GM12878 (cell line): ENCODE results near the gene DHRS12. TPM values are rescaled to one million over a fixed set of nuclear protein-coding genes. Genes with fewer than 3 reads are reported as not detected.

Experiments
- ATAC-seq: fragments of 200-7000 bp; cut with Tn5 transposase; 3 replicates; pipeline ENCODE4 v1.9.1; 2020; ENCODE audit warnings: mild to moderate bottlenecking, moderate library complexity
- BruUV-seq: library from RNA; stranded (reverse); fragments of 400-500 nt; replicated peaks from 2 replicates; lab custom pipeline; 2021; lab: Mats Ljungman, UMichigan
- CTCF ChIA-PET: fragments of 300-600 bp; sonication (Branson Sonifier 250); formaldehyde crosslinking; extraction: SDS; loops from one replicate; lab custom pipeline; 2021; ENCODE audit warnings: inconsistent platforms; lab: Yijun Ruan, JAX
- POLR2A ChIA-PET: fragments of 350-600 bp; formaldehyde crosslinking; extraction: SDS; loops from one replicate; lab custom pipeline; 2021; ENCODE audit warnings: inconsistent platforms; lab: Charles Lee
- RAD21 ChIA-PET: fragments of 300-600 bp; sonication (Branson Sonifier 250); formaldehyde crosslinking; loops from one replicate; lab custom pipeline; 2023; ENCODE audit warnings: antibody characterized with exemption; ENCODE audit not compliant: unreplicated experiment; lab: Charles Lee
- SMC1A ChIA-PET: fragments of 300-600 bp; sonication (Branson Sonifier 250); formaldehyde crosslinking; loops from one replicate; lab custom pipeline; 2023; ENCODE audit not compliant: unreplicated experiment, uncharacterized antibody; lab: Charles Lee
- DNase-seq: peaks from one replicate; pipeline ENCODE4 v3.0.0-alpha.2; 2011; ENCODE audit warnings: low read depth, low spot score
- FAIRE-seq: peaks from 3 replicates; lab custom pipeline; 2011; peaks lifted over from hg19 to GRCh38; lab: Jason Lieb, UNC
- H2AFZ ChIP-seq: 2 replicates; pipeline ENCODE4 v1.6.0; 2011; ENCODE audit warnings: low read depth, low read length, control low read depth; ENCODE audit not compliant: control insufficient read depth
- H3K27ac ChIP-seq: 2 replicates; pipeline ENCODE4 v1.5.1; 2011; ENCODE audit warnings: control low read depth; ENCODE audit not compliant: control insufficient read depth, insufficient read depth
- H3K27me3 ChIP-seq, 2 experiments: replicated peaks in 1 of 2; 2 replicates each; pipeline versions ENCODE4 v1.6.0 to v1.6.1; 2011; ENCODE audit warnings: low read length in 1 of 2; ENCODE audit not compliant: control insufficient read depth in 2 of 2, insufficient read depth in 2 of 2
- H3K36me3 ChIP-seq, 2 experiments: 2 replicates each; pipeline ENCODE4 v1.5.1; 2011; ENCODE audit warnings: low read length in 1 of 2; ENCODE audit not compliant: control insufficient read depth in 2 of 2, insufficient read depth in 2 of 2
- H3K4me1 ChIP-seq: 2 replicates; pipeline ENCODE4 v1.6.1; 2011; ENCODE audit warnings: mild to moderate bottlenecking, low read length, moderate library complexity, mixed read lengths; ENCODE audit not compliant: control insufficient read depth, insufficient read depth
- H3K4me2 ChIP-seq: 2 replicates; pipeline ENCODE4 v1.6.0; 2011; ENCODE audit warnings: control low read depth; ENCODE audit not compliant: control insufficient read depth, insufficient read depth
- H3K4me3 ChIP-seq: fragments of 200-600 bp; sonication (generic); 2 replicates; pipeline ENCODE4 v1.5.1; 2016
- H3K79me2 ChIP-seq: 2 replicates; pipeline ENCODE4 v1.6.0; 2011; ENCODE audit warnings: low read length; ENCODE audit not compliant: control insufficient read depth, insufficient read depth
- H3K9ac ChIP-seq: 2 replicates; pipeline ENCODE4 v1.8.0; 2011; ENCODE audit warnings: low read length, control low read depth, mixed read lengths; ENCODE audit not compliant: control insufficient read depth, insufficient read depth
- H3K9me3 ChIP-seq: replicated peaks from 3 replicates; pipeline ENCODE4 v1.5.1; 2011; ENCODE audit warnings: mild to moderate bottlenecking, low read length; ENCODE audit not compliant: control insufficient read depth, insufficient read depth
- H4K20me1 ChIP-seq: 2 replicates; pipeline ENCODE4 v1.6.0; 2011; ENCODE audit not compliant: control insufficient read depth, insufficient read depth
- CBX5 ChIP-seq: sonication (generic); IDR thresholded peaks from 2 replicates; pipeline ENCODE4 v1.6.1; 2016; ENCODE audit warnings: low read depth, moderate library complexity, mild to moderate bottlenecking, inconsistent platforms
- ETV6 ChIP-seq, 2 experiments: fragments of 450-650 bp in 1 of 2; IDR thresholded peaks in 1 of 2; conservative IDR thresholded peaks in 1 of 2; 2 replicates each; pipeline ENCODE4 v1.6.1; 2014; ENCODE audit warnings: antibody characterized with exemption in 1 of 2, borderline replicate concordance in 1 of 2, low read depth in 1 of 2, mild to moderate bottlenecking in 1 of 2, moderate library complexity in 1 of 2
- GABPA ChIP-seq: IDR thresholded peaks from 2 replicates; pipeline ENCODE4 v1.6.1; 2014; ENCODE audit warnings: antibody characterized with exemption, low read depth, mild to moderate bottlenecking, inconsistent platforms
- KDM1A ChIP-seq: fragments of 200-600 bp; sonication (generic); IDR thresholded peaks from 2 replicates; pipeline ENCODE4 v1.6.1; 2016; ENCODE audit warnings: borderline replicate concordance
- NBN ChIP-seq: fragments of 450-650 bp; IDR thresholded peaks from 2 replicates; pipeline ENCODE4 v1.6.1; 2016
- NR2F1 ChIP-seq: fragments of 450-650 bp; conservative IDR thresholded peaks from 2 replicates; pipeline ENCODE4 v1.6.1; 2017; ENCODE audit warnings: mild to moderate bottlenecking
- RB1 ChIP-seq: fragments of 450-650 bp; formaldehyde crosslinking; IDR thresholded peaks from 2 replicates; pipeline ENCODE4 v1.6.1; 2017; ENCODE audit warnings: mild to moderate bottlenecking, borderline replicate concordance
- RELA ChIP-seq: fragments of 450-650 bp; IDR thresholded peaks from 2 replicates; pipeline ENCODE4 v1.8.0; 2014; ENCODE audit warnings: borderline replicate concordance; ENCODE audit not compliant: partially characterized antibody
- SIN3A ChIP-seq: IDR thresholded peaks from 2 replicates; pipeline ENCODE4 v1.6.1; 2012; ENCODE audit warnings: low read depth, low read length, improper control_type of control experiment
- TCF12 ChIP-seq: IDR thresholded peaks from 2 replicates; pipeline ENCODE4 v1.6.1; 2011; ENCODE audit warnings: low read depth, mild to moderate bottlenecking, low read length
- WGBS: methylation state at CpG from one replicate; pipeline ENCODE4 v1.1.6; 2016; ENCODE audit warnings: low lambda C conversion rate; ENCODE audit not compliant: insufficient replicate concordance, insufficient coverage; ENCODE audit errors: missing lambda C conversion rate; 5-methylcytosine and 5-hydroxymethylcytosine counted together
- in situ Hi-C: fragments of 300-500 bp; cut with MboI; formaldehyde crosslinking; loops from 9 replicates; pipeline ENCODE4 v1.14.3; 2018; ENCODE audit warnings: mixed read lengths
- intact Hi-C: fragments of 100-400 bp; cut with micrococcal nuclease; formaldehyde crosslinking; loops from one replicate; pipeline ENCODE4 v1.14.2; 2022; ENCODE audit not compliant: unreplicated experiment
- polyA plus RNA-seq, 11 experiments: library from polyadenylated mRNA; depleted of rRNA in 4 of 11; unstranded in 6 of 11; stranded (reverse) in 5 of 11; fragments of >200 nt; fragmentation: Nextera tagmentation in 4 of 11; fragmentation: Illumina TruSeq in 1 of 11; extraction: Ambion mirVana in 4 of 11; extraction: Trizol in 1 of 11; gene quantifications; 1 replicate in 1 of 11; 2 replicates in 10 of 11; pipeline versions ENCODE4 v1.2.1 to v1.2.3, GENCODE V29; 2011 to 2016; ENCODE audit warnings: inconsistent platforms in 2 of 11, missing spikeins in 2 of 11, low read depth in 1 of 11
- total RNA-seq, 4 experiments: library from RNA; depleted of rRNA in 3 of 4; stranded (reverse); fragments of >200 nt in 3 of 4; fragmentation: Illumina TruSeq in 1 of 4; extraction: Trizol in 1 of 4; gene quantifications; 2 replicates each; pipeline versions ENCODE4 v1.2.1 to v1.2.3, GENCODE V29; 2013 to 2021

The DHRS12 gene
- total and polyA plus RNA-seq, 10 of the 15 experiments (the other 5 are each of a cell fraction or from before 2014, with no cell fraction given), result 2.9 to 11.3 (median 8.2) TPM

- intact Hi-C loops (loop anchor here (10.0 kb wide), 1 partner anchor 644 kb away; the partner anchor contains the start of genes CKAP2 and VPS36), in situ Hi-C loops (no loop called here)
- H3K27me3 ChIP-seq, result no peaks in the 10 kb centered on the region
- BruUV-seq, result no TSS peak
- peaks cover 19% of the 10 kb centered on the region for H3K4me1 ChIP-seq
- no peaks in the 10 kb centered on the region for H4K20me1 ChIP-seq
- DNase-seq (no peak), ATAC-seq (no peak), FAIRE-seq (no peak)
- H3K27ac ChIP-seq, result no peak overlapping the region
- no peak overlapping the region; the same call in 1 of the 2 replicates for H3K4me2 ChIP-seq
- H3K4me3 ChIP-seq, result no peak overlapping the region
- ChIA-PET CTCF (interaction anchor here (0.6 to 2.5 kb wide), 6 partner anchors 10 to 316 kb away, joined by 3 to 9 read pairs (median 4); partner anchors contain the start of gene TMEM272), SMC1A (interaction anchor here (1.0 to 2.3 kb wide), 6 partner anchors 9 to 316 kb away, joined by 3 to 9 read pairs (median 4); no protein-coding TSS in a partner anchor), RAD21 (interaction anchor here (6.5 kb wide), 1 partner anchor 12 kb away, joined by 59 read pairs; no protein-coding TSS in a partner anchor), POLR2A (interaction anchor here (1.4 kb wide), 1 partner anchor 17 kb away, joined by 5 read pairs; no protein-coding TSS in a partner anchor)
- TF ChIP-seq NR2F1 (no peak), NBN (no peak), TCF12 (peak; percentile 76), CBX5 (no peak)
- H3K36me3 ChIP-seq, result no peaks in the 10 kb centered on the region
- no peaks in the 10 kb centered on the region for H3K9me3 ChIP-seq
- WGBS, result 63% methylated on average over 12 of the region's 12 CpGs
- H3K9ac ChIP-seq, result no peak overlapping the region
- no peak overlapping the region for H2AFZ ChIP-seq
- H3K79me2 ChIP-seq, result no peaks in the 10 kb centered on the region
Observed at GRCh38 chr13:51811046-51811445, 7.1 kb upstream of the DHRS12 start.

- RAD21 ChIA-PET, result no interaction called here
- intact Hi-C loops, result no loop called here
- no peak overlapping the region for H3K27ac ChIP-seq
- no peaks in the 10 kb centered on the region for H3K27me3 ChIP-seq
- TF ChIP-seq RB1 (no peak), GABPA (no peak), SIN3A (no peak), ETV6 (conservative IDR thresholded peaks at IDR 0.05 in 1 of 2, IDR thresholded peaks at IDR 0.05 in 1 of 2; ENCODE audit: borderline replicate concordance in 1 of 2, low read depth in 1 of 2) (no peak), RELA (no peak), KDM1A (no peak)
- no peak overlapping the region for H3K4me3 ChIP-seq
- no peaks in the 10 kb centered on the region; the same call in 1 of the 2 replicates for H3K79me2 ChIP-seq
- no peak for ATAC-seq
- no peak overlapping the region for H3K9ac ChIP-seq
- BruUV-seq, result no TSS peak
- no peak for DNase-seq
- no peak for FAIRE-seq
- in situ Hi-C loops, result no loop called here
- SMC1A ChIA-PET, result interaction anchor here (0.7 kb wide), 1 partner anchor 222 kb away, joined by 3 read pairs; no protein-coding TSS in a partner anchor
- H4K20me1 ChIP-seq, result no peaks in the 10 kb centered on the region
- no peak overlapping the region for H3K4me2 ChIP-seq
- H3K4me1 ChIP-seq, result peaks cover 14% of the 10 kb centered on the region
- POLR2A ChIA-PET, result no interaction called here
- CTCF ChIA-PET, result interaction anchor here (1.3 kb wide), 1 partner anchor 23 kb away, joined by 5 read pairs; no protein-coding TSS in a partner anchor
- H2AFZ ChIP-seq, result no peak overlapping the region
- H3K36me3 ChIP-seq, result no peaks in the 10 kb centered on the region
- no peaks in the 10 kb centered on the region for H3K9me3 ChIP-seq
Observed at GRCh38 chr13:51808811-51809210, 4.8 kb upstream of the DHRS12 start.
